D721Med (cell line): Measurements from ENCODE around the gene DSCAM.

Experiments used
- DNase-seq: peaks from one replicate; pipeline ENCODE4 v3.0.0; 2011; ENCODE audit warnings: low spot score; ENCODE audit not compliant: insufficient read length
- FAIRE-seq: peaks from 2 replicates; lab custom pipeline; 2011; peaks lifted over from hg19 to GRCh38; lab: Jason Lieb, UNC
- TF ChIP-seq, protein P1 (sequence below): IDR thresholded peaks from 2 replicates; pipeline ENCODE4 v1.5.1; 2012; ENCODE audit warnings: mild to moderate bottlenecking, control low read depth; ENCODE audit not compliant: insufficient read depth; ENCODE audit errors: missing control alignments

DSCAM gene

DNA sequence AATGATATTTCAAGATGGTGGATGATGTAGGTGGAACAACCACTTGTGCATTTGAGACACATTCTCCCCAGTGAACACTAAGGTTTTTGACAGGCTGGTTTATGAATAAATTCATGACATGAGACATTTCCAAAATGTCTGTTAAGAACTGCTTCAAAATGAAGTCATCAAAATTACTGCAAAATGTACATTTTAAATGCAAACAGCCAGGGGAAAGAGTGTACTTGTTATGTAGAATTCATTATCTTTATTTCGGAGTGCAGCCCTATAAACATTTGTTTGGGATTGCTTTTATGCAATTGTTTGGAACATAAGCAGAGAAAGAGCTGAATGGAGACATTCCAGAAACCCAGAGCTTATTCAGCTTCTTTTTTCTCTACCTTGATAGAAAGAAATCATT is 49.5 kb downstream of the DSCAM start:
- TF ChIP-seq, protein P1, sequence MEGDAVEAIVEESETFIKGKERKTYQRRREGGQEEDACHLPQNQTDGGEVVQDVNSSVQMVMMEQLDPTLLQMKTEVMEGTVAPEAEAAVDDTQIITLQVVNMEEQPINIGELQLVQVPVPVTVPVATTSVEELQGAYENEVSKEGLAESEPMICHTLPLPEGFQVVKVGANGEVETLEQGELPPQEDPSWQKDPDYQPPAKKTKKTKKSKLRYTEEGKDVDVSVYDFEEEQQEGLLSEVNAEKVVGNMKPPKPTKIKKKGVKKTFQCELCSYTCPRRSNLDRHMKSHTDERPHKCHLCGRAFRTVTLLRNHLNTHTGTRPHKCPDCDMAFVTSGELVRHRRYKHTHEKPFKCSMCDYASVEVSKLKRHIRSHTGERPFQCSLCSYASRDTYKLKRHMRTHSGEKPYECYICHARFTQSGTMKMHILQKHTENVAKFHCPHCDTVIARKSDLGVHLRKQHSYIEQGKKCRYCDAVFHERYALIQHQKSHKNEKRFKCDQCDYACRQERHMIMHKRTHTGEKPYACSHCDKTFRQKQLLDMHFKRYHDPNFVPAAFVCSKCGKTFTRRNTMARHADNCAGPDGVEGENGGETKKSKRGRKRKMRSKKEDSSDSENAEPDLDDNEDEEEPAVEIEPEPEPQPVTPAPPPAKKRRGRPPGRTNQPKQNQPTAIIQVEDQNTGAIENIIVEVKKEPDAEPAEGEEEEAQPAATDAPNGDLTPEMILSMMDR: no peak
- DNase-seq (no peak), FAIRE-seq (no peak)

DNA sequence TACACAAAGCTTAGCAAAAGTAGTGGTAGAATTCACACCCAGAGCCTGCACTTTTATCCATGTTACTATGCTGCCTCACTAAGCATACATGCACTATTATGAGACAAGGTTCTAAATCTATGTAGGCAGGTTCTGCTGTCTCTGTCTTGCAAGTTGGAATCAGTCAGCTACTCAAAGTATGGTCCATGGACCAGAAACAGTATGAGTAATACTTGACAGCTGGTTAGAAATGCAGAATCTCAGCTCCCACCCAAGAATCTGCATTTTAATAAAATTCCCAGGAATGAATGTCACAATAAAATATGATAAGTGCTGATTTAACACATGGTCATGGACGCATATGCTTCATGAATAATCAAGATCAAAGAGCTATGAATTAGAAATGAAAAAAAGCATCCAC is 50.5 kb downstream of the DSCAM start:
- TF ChIP-seq, protein P1: no peak
- FAIRE-seq (no peak), DNase-seq (no peak)

DNA sequence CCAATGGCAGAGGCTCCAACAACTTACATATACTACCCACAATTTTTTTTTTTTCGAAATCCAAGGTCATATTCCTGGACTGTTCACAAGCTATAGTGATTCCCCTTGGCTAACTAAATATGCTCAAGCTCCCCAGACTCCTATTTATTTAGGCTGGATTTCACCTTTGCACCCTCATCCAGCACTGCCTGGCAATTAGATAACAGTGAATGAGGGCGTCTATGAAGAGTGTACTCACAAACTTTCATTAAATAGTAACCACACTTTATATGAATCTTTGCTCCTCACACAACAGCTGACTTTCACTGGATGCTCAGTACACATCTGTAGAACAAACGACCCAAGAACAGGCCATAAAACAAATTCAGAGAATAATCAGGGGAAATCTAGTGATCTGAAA is 51.6 kb downstream of the DSCAM start:
- TF ChIP-seq, protein P1: no peak
- DNase-seq: no peak
- no peak for FAIRE-seq

DNA sequence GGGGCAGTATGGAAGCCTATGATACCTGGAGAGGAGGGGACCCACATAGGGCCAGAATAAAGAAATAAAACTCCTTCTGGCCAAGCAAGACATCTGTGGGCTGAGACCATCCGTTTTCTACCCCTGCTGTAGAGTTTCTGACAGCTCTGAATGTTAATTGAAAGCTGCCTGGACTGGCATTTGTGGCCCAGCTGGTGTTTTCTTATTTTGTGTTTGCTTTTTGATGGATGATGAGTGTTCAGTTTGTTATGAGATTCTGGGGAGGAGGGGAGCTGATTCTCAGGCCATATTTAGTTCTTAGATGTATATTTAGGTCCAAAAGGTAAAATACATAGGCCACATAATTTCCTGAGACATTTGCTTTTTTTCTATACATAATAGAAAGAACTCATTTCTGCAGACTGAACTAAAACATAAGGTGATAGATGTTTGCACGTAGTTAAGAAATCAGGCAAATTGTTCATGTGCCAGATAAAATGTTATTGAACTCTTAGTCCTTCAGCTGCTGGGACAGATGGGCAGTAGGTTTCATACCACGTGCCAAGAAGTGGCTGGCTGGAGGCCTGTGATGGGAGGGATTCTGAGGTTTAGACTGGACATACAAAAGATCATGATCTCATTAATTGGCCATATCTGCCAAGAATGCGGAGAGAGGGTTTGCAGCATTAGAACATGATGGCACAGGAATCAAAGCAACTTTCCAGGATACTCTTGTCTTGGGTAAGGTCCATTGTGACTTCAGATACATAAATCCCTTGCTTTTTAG is 54.1 kb downstream of the DSCAM start:
- DNase-seq (no peak), FAIRE-seq (no peak)
- TF ChIP-seq, protein P1: no peak

DNA sequence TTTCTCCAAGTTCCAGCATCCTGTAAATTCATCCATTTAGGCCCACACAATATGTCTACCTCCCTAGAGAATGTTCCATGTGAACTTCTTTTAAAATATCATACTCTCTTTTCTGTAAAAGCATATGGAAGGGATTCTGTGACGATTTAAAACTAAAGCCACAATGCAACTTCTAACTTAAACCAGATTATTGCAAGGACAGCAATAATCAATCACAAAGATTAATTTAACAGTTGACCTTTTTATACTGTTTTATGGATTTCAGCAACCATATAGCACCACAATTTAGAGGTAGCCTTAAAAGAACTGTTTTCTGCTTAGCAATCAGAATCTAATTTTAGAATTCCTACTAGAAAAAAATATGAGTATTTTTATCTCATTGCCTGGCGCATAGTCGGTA is 58.3 kb downstream of the DSCAM start:
- DNase-seq: no peak
- TF ChIP-seq, protein P1: no peak
- FAIRE-seq: no peak

DNA sequence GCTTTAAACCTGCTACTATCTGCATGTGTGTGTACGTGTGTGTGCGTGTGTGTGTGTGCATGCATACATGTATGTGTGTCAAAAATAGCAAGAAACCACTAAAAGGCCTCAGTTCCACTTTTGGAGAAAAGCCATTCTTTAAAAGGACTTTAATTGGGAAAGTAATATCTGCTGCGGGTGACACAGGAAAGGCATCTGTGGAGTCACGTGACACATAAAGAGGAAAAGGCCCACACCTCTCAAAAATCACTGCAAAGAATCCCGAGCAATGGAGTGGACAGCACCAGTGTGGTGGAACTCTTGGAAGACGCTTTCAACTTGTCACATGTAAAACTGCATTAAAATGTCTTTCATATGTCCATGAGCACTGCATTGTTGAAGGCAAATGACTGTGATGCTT is 63.6 kb downstream of the DSCAM start:
- FAIRE-seq (no peak), DNase-seq (no peak)
- TF ChIP-seq, protein P1: no peak

DNA sequence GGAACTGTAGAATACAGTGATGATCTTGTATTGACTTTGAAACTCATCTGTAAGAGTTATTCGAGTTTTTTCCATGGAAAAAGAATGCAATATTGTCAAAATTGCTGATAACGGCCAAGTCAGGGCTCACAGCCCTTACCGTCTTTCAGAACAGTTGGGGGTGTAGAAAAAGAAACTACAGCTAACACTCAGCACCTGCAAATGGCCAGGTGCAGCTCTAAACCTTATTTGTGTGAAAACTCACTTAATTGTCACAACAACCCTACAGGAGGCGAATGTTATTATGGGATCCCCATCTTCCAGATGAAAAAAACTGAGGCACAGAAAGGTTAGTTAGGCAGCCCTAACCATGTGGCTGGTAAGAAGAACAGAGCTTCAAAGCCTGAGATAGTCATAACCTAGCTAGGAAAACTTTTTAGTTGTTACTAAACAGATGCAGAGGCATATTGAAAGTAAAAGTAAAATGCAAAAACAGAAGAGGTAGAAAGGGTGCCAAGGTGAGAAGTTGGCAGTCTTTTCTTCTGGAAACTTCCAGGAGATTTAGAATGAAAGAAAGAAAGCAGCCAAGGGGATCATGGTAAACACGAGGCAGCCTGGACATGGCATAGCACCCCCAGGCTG is 76.4 kb downstream of the DSCAM start:
- FAIRE-seq (no peak), DNase-seq (no peak)
- TF ChIP-seq, protein P1: no peak
